ENCODE measurements around the gene KCNQ1.

- TF ChIP-seq, protein P1, sequence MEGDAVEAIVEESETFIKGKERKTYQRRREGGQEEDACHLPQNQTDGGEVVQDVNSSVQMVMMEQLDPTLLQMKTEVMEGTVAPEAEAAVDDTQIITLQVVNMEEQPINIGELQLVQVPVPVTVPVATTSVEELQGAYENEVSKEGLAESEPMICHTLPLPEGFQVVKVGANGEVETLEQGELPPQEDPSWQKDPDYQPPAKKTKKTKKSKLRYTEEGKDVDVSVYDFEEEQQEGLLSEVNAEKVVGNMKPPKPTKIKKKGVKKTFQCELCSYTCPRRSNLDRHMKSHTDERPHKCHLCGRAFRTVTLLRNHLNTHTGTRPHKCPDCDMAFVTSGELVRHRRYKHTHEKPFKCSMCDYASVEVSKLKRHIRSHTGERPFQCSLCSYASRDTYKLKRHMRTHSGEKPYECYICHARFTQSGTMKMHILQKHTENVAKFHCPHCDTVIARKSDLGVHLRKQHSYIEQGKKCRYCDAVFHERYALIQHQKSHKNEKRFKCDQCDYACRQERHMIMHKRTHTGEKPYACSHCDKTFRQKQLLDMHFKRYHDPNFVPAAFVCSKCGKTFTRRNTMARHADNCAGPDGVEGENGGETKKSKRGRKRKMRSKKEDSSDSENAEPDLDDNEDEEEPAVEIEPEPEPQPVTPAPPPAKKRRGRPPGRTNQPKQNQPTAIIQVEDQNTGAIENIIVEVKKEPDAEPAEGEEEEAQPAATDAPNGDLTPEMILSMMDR (IDR thresholded peaks at IDR 0.05) = no peak
- no peak for TF ChIP-seq POLR2A (IDR thresholded peaks at IDR 0.05)
Observed at GRCh38 chr11:2802389-2803185, 357.8 kb downstream of the KCNQ1 start.

Data from sigmoid colon (tissue), 3 donors.